ENCODE data around the gene ISG15.
"Not testable (repeated sequence)": the region's sequence is repeated elsewhere in the genome, so short reads cannot be mapped to it uniquely, and the experiment has no call there.

Gene ISG15

GRCh38 chr1:1054099-1054700 lies 40.9 kb downstream of the ISG15 start:
- Histone ChIP-seq H3K36me3 (ENCODE audit: control insufficient read depth in 2 of 2, insufficient read depth in 2 of 2, low read length in 2 of 2) (peaks cover 4 to 9% of the 10 kb centered on the region in 2 donors), H3K4me3 (ENCODE audit: low read length in 2 of 2) (no peak overlapping the region), H3K9me3 (ENCODE audit: control insufficient read depth in 2 of 2, low read length in 2 of 2) (no peaks in the 10 kb centered on the region), H3K27ac (ENCODE audit: low read depth in 2 of 2, low read length in 2 of 2) (no peak overlapping the region), H3K27me3 (ENCODE audit: control insufficient read depth in 2 of 2, insufficient read depth in 2 of 2, low read length in 2 of 2) (peaks cover 7 to 12% of the 10 kb centered on the region in 2 donors), H3K4me1 (ENCODE audit: control insufficient read depth in 2 of 2, insufficient read depth in 2 of 2, low read length in 2 of 2) (peaks cover 4 to 11% of the 10 kb centered on the region in 2 donors), H3K9ac (ENCODE audit: low read depth in 1 of 2, low read length in 2 of 2) (no peak overlapping the region)

GRCh38 chr1:1054971-1055370 lies 41.7 kb downstream of the ISG15 start:
- Histone ChIP-seq H3K9ac (ENCODE audit: low read depth in 1 of 2, low read length in 2 of 2) (no peak overlapping the region), H3K27ac (ENCODE audit: low read depth in 2 of 2, low read length in 2 of 2) (no peak overlapping the region), H3K4me1 (ENCODE audit: control insufficient read depth in 2 of 2, insufficient read depth in 2 of 2, low read length in 2 of 2) (peaks cover 8 to 15% of the 10 kb centered on the region in 2 donors), H3K36me3 (ENCODE audit: control insufficient read depth in 2 of 2, insufficient read depth in 2 of 2, low read length in 2 of 2) (peaks cover 4 to 9% of the 10 kb centered on the region in 2 donors), H3K4me3 (ENCODE audit: low read length in 2 of 2) (no peak overlapping the region), H3K9me3 (ENCODE audit: control insufficient read depth in 2 of 2, low read length in 2 of 2) (no peaks in the 10 kb centered on the region), H3K27me3 (ENCODE audit: control insufficient read depth in 2 of 2, insufficient read depth in 2 of 2, low read length in 2 of 2) (peaks cover 11 to 15% of the 10 kb centered on the region in 2 donors)

- Histone ChIP-seq H3K36me3 (ENCODE audit: control insufficient read depth in 2 of 2, insufficient read depth in 2 of 2, low read length in 2 of 2) (peaks cover 4 to 9% of the 10 kb centered on the region in 2 donors), H3K9ac (ENCODE audit: low read depth in 1 of 2, low read length in 2 of 2) (no peak overlapping the region), H3K27ac (ENCODE audit: low read depth in 2 of 2, low read length in 2 of 2) (no peak overlapping the region), H3K4me1 (ENCODE audit: control insufficient read depth in 2 of 2, insufficient read depth in 2 of 2, low read length in 2 of 2) (peaks cover 8 to 9% of the 10 kb centered on the region in 2 donors), H3K27me3 (ENCODE audit: control insufficient read depth in 2 of 2, insufficient read depth in 2 of 2, low read length in 2 of 2) (peaks cover 19 to 24% of the 10 kb centered on the region in 2 donors), H3K4me3 (ENCODE audit: low read length in 2 of 2) (no peak overlapping the region), H3K9me3 (ENCODE audit: control insufficient read depth in 2 of 2, low read length in 2 of 2) (no peaks in the 10 kb centered on the region)
Measured at GRCh38 chr1:1055841-1056736, 42.8 kb downstream of the ISG15 start.

GRCh38 chr1:1057769-1058087 lies 44.4 kb downstream of the ISG15 start:
- H3K4me3 ChIP-seq (ENCODE audit: low read length in 2 of 2); H3K9me3 ChIP-seq (ENCODE audit: control insufficient read depth in 2 of 2, low read length in 2 of 2); H3K4me1 ChIP-seq (ENCODE audit: control insufficient read depth in 2 of 2, insufficient read depth in 2 of 2, low read length in 2 of 2); H3K9ac ChIP-seq (ENCODE audit: low read depth in 1 of 2, low read length in 2 of 2); H3K27ac ChIP-seq (ENCODE audit: low read depth in 2 of 2, low read length in 2 of 2); H3K36me3 ChIP-seq (ENCODE audit: control insufficient read depth in 2 of 2, insufficient read depth in 2 of 2, low read length in 2 of 2): not testable (repeated sequence)
- H3K27me3 ChIP-seq (ENCODE audit: control insufficient read depth in 2 of 2, insufficient read depth in 2 of 2, low read length in 2 of 2): peaks cover 29 to 30% of the 10 kb centered on the region in 2 donors

GRCh38 chr1:1058088-1058905 lies 45.0 kb downstream of the ISG15 start:
- peaks cover 8 to 9% of the 10 kb centered on the region in 2 donors for H3K4me1 ChIP-seq (ENCODE audit: control insufficient read depth in 2 of 2, insufficient read depth in 2 of 2, low read length in 2 of 2)
- no peak overlapping the region for H3K27ac ChIP-seq (ENCODE audit: low read depth in 2 of 2, low read length in 2 of 2)
- H3K4me3 ChIP-seq (ENCODE audit: low read length in 2 of 2): no peak overlapping the region
- H3K36me3 ChIP-seq (ENCODE audit: control insufficient read depth in 2 of 2, insufficient read depth in 2 of 2, low read length in 2 of 2): peaks cover 0 to 2% of the 10 kb centered on the region in 2 donors
- H3K9me3 ChIP-seq (ENCODE audit: control insufficient read depth in 2 of 2, low read length in 2 of 2): no peaks in the 10 kb centered on the region
- H3K9ac ChIP-seq (ENCODE audit: low read depth in 1 of 2, low read length in 2 of 2): no peak overlapping the region
- H3K27me3 ChIP-seq (ENCODE audit: control insufficient read depth in 2 of 2, insufficient read depth in 2 of 2, low read length in 2 of 2): peaks cover 35 to 36% of the 10 kb centered on the region in 2 donors

- peaks cover 0 to under 1% of the 10 kb centered on the region in 2 donors for H3K36me3 ChIP-seq (ENCODE audit: control insufficient read depth in 2 of 2, insufficient read depth in 2 of 2, low read length in 2 of 2)
- H3K27ac ChIP-seq (ENCODE audit: low read depth in 2 of 2, low read length in 2 of 2): no peak overlapping the region
- H3K9me3 ChIP-seq (ENCODE audit: control insufficient read depth in 2 of 2, low read length in 2 of 2): no peaks in the 10 kb centered on the region
- peak overlapping the region; percentile 13 to 48 for H3K4me3 ChIP-seq (ENCODE audit: low read length in 2 of 2)
- H3K4me1 ChIP-seq (ENCODE audit: control insufficient read depth in 2 of 2, insufficient read depth in 2 of 2, low read length in 2 of 2): peaks cover 14% of the 10 kb centered on the region in 2 donors
- H3K9ac ChIP-seq (ENCODE audit: low read depth in 1 of 2, low read length in 2 of 2): no peak overlapping the region
- H3K27me3 ChIP-seq (ENCODE audit: control insufficient read depth in 2 of 2, insufficient read depth in 2 of 2, low read length in 2 of 2): peaks cover 41% of the 10 kb centered on the region in 2 donors
Measured at GRCh38 chr1:1058921-1059493, 45.7 kb downstream of the ISG15 start.

- H3K9ac ChIP-seq (ENCODE audit: low read depth in 1 of 2, low read length in 2 of 2): no peak overlapping the region
- H3K27ac ChIP-seq (ENCODE audit: low read depth in 2 of 2, low read length in 2 of 2): no peak overlapping the region
- peaks cover 42% of the 10 kb centered on the region in 2 donors for H3K27me3 ChIP-seq (ENCODE audit: control insufficient read depth in 2 of 2, insufficient read depth in 2 of 2, low read length in 2 of 2)
- H3K9me3 ChIP-seq (ENCODE audit: control insufficient read depth in 2 of 2, low read length in 2 of 2): no peaks in the 10 kb centered on the region
- H3K36me3 ChIP-seq (ENCODE audit: control insufficient read depth in 2 of 2, insufficient read depth in 2 of 2, low read length in 2 of 2): no peaks in the 10 kb centered on the region
- peaks cover 18 to 19% of the 10 kb centered on the region in 2 donors for H3K4me1 ChIP-seq (ENCODE audit: control insufficient read depth in 2 of 2, insufficient read depth in 2 of 2, low read length in 2 of 2)
- H3K4me3 ChIP-seq (ENCODE audit: low read length in 2 of 2): peak overlapping the region; percentile 26 to 48
Measured at GRCh38 chr1:1059494-1060280, 46.4 kb downstream of the ISG15 start.

GRCh38 chr1:1060281-1061000 lies 47.1 kb downstream of the ISG15 start:
- Histone ChIP-seq H3K27me3 (ENCODE audit: control insufficient read depth in 2 of 2, insufficient read depth in 2 of 2, low read length in 2 of 2) (peaks cover 42% of the 10 kb centered on the region in 2 donors), H3K4me3 (ENCODE audit: low read length in 2 of 2) (no peak overlapping the region)

More at GRCh38 chr1:1060281-1061000, 47.1 kb downstream of the ISG15 start:
- no peak overlapping the region for H3K27ac ChIP-seq (ENCODE audit: low read depth in 2 of 2, low read length in 2 of 2)
- no peaks in the 10 kb centered on the region for H3K36me3 ChIP-seq (ENCODE audit: control insufficient read depth in 2 of 2, insufficient read depth in 2 of 2, low read length in 2 of 2)
- H3K9me3 ChIP-seq (ENCODE audit: control insufficient read depth in 2 of 2, low read length in 2 of 2): no peaks in the 10 kb centered on the region
- peaks cover 18 to 19% of the 10 kb centered on the region in 2 donors for H3K4me1 ChIP-seq (ENCODE audit: control insufficient read depth in 2 of 2, insufficient read depth in 2 of 2, low read length in 2 of 2)
- H3K9ac ChIP-seq (ENCODE audit: low read depth in 1 of 2, low read length in 2 of 2): no peak overlapping the region

All from mucosa of rectum (tissue), 2 donors.